Stimulated activated CD8-positive, alpha-beta memory T cell treated with anti-CD3 and anti-CD28 coated beads, Interleukin-15, amount 100 ng/mL, for 1 hour (primary cell): ENCODE data around the gene EIF5AL1.
"Not testable (repeated sequence)": the region's sequence is repeated elsewhere in the genome, so short reads cannot be mapped to it uniquely, and the experiment has no call there.

ENCODE experiments used
- DNase-seq: peaks from one replicate; pipeline ENCODE4 v3.0.0-alpha.2; 2020; ENCODE audit warnings: low read depth

The EIF5AL1 gene

GRCh38 chr10:79511891-79512583 is at the start of gene EIF5AL1:
Gene EIF5AL1 (plus strand): TSS chr10:79512533. CDS start chr10:79512650, 117 bp downstream.
- not testable (repeated sequence) for DNase-seq

GRCh38 chr10:79463578-79464496 is 48.5 kb upstream of the EIF5AL1 start:
- no peak for DNase-seq

DNA sequence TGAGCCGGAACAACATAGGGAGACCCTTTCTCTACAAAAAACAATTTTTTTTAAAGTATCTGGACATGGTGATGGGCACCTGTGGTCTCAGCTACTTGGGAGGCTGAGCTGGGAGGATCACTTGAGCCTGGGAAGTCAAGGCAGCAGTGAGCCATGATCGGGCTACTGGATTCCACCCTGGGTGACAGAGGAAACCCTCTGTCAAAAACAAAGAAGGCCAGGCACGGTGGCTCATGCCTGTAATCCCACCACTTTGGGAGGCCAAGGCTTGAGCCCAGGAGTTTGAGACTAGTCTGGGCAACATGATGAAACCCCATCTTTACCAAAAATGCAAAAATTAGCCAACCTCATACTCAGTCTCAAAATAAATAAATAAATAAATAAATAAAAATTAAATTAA is 47.0 kb upstream of the EIF5AL1 start:
- DNase-seq = no peak

GRCh38 chr10:79468015-79468560 is 44.2 kb upstream of the EIF5AL1 start:
- DNase-seq = no peak

GRCh38 chr10:79468841-79469585 is 43.3 kb upstream of the EIF5AL1 start:
- no peak for DNase-seq

- DNase-seq = no peak
Observed at GRCh38 chr10:79470096-79470495, 42.2 kb upstream of the EIF5AL1 start.

GRCh38 chr10:79471776-79472175 is 40.6 kb upstream of the EIF5AL1 start:
- DNase-seq = no peak

DNA sequence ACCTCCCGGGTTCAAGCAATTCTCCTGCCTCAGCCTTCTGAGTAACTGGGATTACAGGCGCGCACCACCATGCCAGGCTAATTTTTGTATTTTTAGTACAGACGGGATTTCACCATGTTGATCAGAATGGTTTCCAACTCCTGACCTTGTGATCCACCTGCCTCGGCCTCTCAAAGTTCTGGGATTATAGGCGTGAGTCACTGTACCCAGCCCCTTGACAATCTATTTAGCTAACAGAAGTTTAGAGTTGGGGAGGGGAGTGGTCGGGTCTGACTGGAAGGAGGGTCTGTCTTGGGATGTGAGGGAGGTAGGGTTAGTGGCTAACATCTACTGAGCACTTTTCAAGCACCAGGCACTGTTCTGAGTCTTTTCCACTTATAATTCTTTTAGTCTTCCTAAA is 39.9 kb upstream of the EIF5AL1 start:
- no peak for DNase-seq

DNA sequence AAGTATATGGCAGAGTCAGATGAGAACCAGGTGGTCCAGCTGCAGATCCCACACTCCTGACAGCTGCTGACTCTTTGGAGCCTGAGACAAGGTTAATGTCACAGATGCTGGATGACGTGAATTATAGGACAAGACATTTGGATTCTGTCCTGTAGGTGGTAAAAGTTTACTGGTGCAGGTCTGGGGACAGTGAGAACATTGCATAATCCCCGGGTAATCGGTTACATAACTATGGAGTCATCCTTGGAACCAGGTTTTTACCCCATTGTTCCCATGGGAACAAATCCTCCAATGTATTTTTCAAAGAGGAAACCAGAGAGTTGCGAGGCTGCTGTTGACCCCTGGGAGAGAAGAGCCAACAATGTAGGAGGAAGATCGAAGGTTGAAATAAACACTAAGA is 39.4 kb upstream of the EIF5AL1 start:
- no peak for DNase-seq

- no peak for DNase-seq
Observed at GRCh38 chr10:79473496-79474095, 38.7 kb upstream of the EIF5AL1 start.

DNA sequence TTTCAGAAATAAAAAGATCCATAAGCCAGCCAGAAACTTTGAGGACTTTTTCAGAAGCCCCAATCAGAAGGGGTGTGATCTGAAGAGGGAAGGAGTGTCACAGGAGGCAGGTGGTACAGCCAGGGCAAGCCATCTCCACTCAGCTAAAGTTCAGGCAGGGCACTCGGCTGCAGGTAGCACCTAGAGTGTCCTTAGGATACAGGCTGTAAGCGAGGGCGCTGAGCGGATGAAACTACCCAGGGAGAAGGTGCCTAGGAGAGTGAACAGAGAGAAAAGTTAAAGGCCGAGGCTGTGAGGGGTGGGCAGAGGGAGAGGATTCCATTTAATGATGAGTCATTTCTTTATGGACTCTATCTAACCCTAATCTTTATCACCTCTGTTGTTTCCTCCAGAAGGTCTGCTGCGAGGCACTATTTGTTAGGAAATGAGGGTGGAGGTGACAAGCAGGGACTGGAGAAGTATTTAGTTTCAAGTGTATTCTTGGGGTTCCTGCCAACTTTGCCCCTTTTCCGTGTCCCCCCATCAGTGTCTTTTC is 37.1 kb upstream of the EIF5AL1 start:
- DNase-seq = no peak

- DNase-seq = no peak
Observed at GRCh38 chr10:79475877-79476276, 36.5 kb upstream of the EIF5AL1 start.

GRCh38 chr10:79476645-79477044 is 35.7 kb upstream of the EIF5AL1 start:
- no peak for DNase-seq

DNA sequence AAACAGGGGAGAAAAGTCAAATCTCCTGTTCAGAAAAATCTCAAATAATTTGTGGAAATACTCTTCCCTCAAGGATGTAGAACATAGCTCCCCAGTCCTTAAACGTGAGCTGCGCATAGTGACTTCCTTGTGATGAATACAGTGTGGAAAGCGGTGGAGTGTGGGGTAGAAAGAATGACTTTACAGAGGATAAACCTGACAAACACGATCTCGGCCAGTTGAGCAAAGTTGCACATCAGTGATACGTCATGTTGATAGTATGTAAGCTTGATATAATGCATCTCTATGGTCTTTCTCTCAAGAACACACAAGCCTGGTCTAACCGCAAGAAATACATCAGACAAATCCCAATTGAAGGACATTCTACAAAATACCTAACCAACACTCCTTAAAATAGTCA is 34.9 kb upstream of the EIF5AL1 start:
- no peak for DNase-seq

GRCh38 chr10:79479283-79479909 is 32.9 kb upstream of the EIF5AL1 start:
- no peak for DNase-seq

GRCh38 chr10:79482304-79482703 is 30.0 kb upstream of the EIF5AL1 start:
- no peak for DNase-seq

GRCh38 chr10:79482741-79483140 is 29.6 kb upstream of the EIF5AL1 start:
- DNase-seq = no peak

GRCh38 chr10:79483299-79483698 is 29.0 kb upstream of the EIF5AL1 start:
- no peak for DNase-seq

DNA sequence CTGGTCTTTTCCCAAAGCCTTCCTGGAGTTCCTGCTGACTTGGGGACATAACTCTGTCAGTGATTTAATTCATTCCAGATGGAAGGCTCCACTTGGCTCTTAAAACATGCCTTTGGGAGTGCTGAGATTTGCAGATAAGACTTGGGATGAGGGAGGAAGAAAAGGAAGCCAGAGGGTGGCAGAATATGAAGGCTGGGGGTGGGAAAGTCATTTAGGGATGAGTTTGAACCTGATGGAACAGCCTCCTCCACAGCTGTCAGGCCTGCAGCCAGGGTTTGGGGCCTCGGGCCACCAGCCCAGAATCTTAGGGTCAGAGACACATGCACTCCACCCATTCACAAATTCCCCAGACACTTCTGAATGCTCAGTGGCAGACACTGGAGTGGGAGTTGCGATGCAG is 28.4 kb upstream of the EIF5AL1 start:
- DNase-seq = no peak

GRCh38 chr10:79484476-79484875 is 27.9 kb upstream of the EIF5AL1 start:
- no peak for DNase-seq
